HL-60/S4 treated with phorbol 12-myristate 13-acetate at 8.2 ng/mL for 4 days and 3 days (cell line): Measurements from ENCODE around the gene GPR4.
"Not testable (repeated sequence)": the region's sequence is repeated elsewhere in the genome, so short reads cannot be mapped to it uniquely, and the experiment has no call there.

ENCODE experiments used
- in situ Hi-C: fragments of 300-500 bp; cut with MboI; formaldehyde crosslinking; loops from 2 replicates; pipeline ENCODE4 v1.15.0; 2022; ENCODE audit warnings: low sequenced_read_pairs

GPR4 gene

DNA sequence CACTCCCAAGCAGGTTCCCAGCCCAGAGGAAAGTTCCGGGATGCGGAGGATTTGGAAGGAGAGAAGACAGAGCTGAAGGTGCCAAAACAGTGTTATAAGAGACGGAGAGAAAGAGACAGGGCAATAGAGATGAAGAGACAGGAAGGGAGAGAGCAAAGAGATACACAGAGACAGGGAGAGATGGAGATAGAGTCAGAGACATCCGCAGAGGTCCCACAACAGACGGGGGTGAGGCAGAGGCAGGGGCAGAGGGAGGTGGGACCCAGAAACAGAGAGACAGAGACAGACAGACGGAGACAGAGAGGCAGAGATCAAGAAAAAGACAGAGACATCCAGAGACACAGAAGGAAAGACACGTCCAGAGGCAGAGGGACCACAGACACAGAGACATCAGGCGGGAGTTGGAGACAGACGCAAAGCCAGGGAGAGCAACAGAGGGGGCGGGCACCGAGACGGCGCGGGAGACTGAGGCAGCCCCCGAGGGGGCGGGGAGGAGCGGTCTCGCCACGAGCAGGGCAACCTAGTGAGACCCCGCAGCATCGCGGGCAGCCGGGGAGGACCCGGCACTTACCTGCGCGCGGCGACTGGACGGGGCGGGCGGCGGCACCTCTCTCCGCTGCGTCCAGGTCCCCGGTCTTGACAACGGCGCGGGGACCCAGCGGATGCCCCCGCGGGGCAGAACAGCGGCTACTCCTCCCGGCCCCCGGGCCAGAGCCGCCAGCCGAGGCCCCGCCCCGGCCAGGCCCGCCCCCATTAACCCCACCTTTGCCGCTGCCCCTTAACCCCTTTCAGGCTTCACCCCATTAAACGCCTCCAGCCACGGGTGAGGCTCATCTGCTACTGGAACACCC is at the start of gene GPR4:
Gene GPR4, minus strand, starts transcription at position 689 of the 851 bp plus-strand sequence. CDS start 10,346 bp downstream, outside the sequence.
- in situ Hi-C loops, result no loop called here

DNA sequence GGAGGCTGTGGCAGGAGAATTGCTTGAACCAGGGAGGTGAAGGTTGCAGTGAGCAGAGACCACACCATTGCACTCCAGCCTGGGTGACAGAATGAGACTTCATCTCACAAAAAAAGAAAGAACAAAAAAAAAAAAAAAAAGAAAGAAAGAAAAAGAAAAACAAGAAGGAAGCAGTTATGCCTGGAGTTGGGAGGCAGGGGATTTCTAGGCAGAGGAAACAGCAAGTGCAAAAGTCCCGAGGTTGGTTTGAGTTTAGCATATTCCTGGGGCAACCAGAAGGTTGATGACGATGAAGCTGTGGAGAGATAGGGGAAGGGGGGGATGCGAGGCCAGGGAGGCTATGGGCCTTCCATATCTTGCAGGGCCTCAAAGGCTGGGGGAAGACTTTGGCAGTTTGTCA is 48.7 kb upstream of the GPR4 start:
- in situ Hi-C loops, result no loop called here

DNA sequence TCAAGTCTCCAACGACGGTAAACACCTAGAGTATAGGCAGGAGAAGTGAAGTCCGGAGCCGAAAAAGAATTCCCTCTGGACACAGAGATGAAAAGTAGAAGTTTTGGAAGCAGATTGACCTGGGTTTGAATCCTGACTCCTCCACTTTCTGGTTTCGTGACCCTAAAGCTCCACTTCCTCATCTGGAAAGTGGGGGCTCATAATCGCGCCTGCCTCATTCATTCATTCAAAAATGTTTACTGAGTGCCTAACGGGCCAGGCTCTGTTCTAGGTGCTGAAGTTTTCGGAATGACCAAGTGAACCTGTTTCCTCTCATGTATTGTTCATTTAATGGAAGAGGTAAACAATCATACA is 44.3 kb upstream of the GPR4 start:
- in situ Hi-C loops, result no loop called here

DNA sequence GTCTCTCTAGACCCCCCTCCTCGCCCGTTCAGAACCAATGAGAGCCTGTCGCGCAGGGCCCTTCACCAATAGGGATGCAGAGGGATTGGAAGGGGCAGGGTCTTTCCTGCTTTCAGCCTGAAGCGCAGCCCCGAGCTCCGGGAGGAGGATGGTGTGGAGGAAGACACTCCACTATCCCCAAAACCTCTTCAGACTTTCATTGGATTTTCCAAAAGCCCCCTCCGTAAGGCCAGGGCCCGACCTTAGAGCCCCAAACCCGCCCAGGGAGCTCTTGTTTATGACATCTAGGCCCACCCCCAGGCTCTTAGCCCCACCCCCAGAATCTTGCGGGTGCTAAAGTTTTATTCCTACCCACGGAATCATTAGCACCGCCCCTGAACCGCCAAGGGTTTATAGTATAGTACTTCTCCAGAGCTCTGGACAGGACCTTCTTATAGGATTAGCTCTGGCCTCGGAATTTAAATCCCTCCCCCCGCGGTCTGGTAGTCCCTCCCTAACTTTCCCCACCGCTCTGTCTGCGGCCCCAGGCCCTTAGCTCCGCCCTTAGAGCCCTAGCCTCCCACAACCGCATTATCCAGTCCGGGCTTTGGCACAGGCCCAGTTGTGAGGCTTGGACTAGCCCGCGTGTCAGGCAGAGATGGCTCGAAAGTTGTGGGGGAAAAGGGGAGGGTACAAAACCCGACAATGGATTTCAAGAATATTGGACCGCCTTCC is 43.8 kb upstream of the GPR4 start:
- in situ Hi-C loops, result no loop called here

DNA sequence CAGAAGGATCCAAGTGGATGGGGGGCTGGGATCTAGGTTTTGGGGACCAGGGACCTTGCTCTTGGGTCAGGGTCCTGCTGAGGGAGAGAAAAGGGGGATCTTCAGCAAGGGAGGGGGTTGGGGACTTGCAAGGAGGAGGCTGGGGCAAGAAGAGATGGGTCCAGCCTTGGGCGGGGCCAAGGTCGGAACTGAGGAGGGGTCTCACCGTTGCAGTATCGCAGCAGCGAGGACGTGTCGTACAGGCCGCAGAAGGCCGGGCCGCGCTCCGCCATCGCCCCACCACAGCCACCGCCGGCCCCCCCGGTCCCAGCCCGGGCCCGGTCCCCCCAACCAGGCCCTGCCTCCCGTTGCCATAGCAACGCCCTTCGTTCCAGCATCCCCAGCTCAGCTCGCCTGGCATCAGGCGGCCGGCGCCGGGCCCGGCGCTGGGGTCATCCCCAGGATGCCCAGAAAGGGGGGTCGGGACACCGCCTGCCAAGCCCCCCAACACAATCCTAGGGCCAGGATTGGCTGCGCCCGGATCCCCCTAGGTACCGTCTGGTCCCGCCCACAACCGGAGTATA is 43.1 kb upstream of the GPR4 start:
- in situ Hi-C loops, result no loop called here

DNA sequence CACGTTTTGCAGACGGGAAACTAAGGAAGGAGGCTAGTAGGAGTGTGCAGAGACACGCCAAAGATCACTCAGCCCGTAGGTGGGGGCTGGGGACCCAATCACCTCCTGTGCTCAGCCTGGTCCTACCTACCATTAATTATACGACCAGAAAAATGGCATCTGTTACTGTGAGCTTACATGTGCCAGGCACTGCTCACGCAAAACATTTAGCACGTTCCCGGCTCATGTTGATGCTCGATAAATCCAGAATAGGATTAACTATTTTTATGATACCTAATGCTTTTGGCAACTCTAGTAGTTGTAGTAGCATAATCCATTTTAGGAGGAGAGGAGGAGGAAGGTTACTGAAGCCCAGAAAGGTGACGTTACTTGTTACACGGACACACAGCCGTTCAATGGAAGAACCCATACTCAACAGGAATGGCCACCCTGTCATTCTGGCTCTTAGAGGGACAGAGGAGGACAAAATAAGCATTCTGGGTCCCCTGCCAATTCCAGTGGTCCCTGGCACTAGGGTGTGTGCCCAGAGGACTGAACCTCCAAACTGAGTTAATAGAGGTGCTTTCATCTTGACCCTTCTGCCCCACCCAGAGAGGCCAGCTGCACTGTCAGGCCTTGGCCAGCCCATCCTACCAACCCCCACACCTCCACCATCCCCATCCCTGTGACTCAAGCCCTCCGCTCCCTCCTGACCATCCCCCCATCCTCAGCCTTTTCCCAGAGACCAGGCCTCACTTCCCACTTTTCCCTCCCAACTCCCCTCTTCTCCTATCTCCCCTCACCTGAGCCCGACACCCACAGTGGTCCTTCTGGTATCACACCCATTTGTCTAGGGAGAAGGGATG is 42.1 kb upstream of the GPR4 start:
- in situ Hi-C loops, result no loop called here

DNA sequence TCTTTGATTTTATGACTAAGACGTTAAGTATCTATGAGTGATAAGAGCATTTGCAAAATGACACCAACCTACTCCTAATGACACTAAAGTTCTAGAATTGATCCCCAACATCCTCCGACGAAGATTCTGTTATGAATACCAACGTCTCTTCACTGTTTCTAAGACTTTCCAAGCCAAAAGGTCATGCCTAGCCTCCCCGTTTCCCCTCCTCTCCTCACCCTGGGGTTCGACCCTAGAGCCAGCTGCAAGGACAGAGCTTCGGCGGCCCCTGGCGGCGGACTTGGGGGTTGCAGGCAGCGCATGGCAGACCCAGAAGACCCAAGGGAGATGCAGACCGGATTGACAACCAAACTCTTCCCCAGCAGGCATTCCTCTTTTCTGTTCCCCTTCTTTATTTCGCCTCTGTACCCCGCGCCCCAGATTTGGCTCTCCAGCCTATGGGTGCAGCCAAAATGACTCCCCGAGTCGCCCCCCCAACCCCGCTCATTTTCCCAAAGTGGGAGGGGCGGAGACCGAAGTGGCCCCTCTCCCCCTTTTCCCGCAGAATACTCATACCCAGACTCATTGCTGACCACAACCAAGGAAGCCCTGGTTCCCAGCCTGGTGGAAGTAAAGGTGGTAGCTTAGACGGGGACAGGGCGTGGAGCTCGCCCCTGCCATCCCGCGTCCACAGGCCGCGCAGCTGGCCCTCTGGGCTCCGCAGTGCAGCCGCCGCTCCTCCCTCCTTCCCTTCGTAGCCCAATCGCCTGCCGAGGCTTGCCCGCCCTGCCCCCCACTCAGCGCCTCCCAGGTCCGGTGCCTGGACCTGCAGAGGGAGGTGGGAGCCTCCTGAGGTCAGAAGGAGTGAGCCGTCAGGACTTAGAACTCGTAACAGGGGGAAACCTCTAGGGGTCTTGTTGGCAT is 41.3 kb upstream of the GPR4 start:
- in situ Hi-C loops, result no loop called here

DNA sequence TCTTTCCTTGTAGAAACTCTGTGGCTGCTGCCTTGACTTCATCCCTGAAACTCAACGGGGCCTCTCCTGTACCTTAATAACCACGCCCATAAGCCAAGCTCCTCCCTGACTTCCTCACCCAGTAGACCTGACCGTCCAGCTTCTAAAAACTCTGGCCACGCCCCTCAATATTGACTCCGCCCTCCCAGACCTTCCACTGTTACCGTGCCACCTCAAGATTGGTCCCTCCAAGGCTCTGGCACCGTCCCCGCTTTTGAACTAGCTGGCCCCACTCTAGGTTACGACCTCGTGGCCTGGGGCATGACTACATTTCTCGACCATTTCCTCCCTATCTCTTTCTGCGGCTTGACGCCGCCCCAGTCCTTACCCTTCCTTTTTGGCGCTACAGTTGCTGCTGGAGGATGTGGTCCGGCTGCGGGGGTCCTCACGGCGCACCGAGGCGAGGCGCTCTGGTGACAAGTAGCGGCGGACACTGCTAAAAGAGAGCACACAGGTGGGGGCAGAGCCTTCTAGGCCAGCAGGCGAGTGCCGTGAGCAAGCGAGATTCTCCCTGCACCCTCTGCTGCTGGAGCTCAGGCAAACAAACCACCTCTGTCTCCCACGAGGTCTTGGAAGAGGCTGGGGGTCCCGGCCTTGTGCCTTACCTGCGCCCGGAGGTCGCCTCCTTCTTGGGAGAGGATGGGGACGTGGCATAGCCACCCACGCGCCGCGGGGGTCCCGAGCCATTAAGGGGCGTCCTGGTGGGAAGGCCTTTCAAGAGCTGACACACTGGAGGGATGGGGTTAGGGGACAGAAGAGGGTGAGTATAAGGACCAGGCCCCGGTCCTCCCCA is 39.5 kb upstream of the GPR4 start:
- in situ Hi-C loops, result no loop called here

DNA sequence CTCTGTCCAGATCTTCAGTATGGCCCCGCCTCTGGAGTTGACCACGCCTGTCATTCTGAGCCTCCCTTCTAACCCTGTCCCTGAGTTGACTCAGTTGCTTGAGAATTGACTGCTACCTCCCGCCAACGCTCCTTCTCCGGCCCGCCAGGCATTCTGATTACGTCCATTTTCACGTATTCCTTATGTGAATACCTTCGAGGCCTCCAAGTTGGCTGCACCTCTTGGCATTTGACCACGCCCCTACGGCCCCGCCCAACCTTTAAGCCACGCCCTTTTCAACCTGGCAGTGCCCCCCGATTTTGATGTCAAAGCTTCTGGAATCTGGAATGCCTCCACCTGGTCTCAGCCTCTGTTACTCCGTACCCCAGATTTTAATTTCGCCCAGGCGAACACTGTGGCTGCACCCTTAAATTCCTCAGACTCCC is 38.8 kb upstream of the GPR4 start:
- in situ Hi-C loops, result no loop called here

DNA sequence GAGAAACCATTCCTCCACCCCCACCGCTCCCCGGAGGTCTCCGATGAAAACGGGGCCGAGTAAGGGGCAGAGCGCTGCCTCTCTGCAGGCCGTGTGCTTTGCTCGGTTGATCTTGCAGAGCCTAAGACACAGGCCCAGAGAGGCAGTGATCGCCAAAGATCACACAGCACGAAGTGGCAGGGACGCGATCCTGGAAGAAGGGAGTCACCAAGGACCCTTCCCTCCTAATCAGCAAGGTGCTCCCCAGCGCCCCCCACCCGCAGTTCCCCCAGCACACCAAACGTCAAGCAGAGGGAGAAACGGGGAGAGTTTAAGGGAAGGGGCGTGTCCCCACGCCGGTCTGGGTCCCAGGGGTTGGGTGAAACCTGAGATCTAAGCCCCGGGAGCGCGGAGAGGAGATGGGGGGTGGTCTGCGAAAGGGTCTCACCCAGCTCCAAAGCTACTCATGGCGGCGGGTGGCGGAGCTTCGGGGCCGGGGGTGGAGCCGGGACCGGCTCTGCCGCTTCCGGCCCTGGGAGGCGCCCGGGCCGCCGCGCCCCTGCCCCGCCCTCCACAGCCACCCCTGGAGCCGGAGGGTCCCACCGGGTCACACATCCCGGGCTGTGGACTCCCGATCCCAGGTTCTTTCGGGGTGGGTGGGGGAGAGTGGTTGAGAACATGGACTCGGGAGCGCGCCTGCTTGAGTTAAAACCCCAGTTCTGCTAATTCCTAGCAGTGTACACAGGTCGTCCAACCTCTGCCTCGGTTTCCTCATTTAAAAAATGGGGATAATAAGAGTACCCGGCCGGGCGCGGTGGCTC is 37.1 kb upstream of the GPR4 start, which contains the start of gene EML2:
Gene EML2, minus strand, starts transcription at position 468 of the 800 bp plus-strand sequence. Its CDS starts 21 bp downstream, at position 447.
- in situ Hi-C loops, result no loop called here

DNA sequence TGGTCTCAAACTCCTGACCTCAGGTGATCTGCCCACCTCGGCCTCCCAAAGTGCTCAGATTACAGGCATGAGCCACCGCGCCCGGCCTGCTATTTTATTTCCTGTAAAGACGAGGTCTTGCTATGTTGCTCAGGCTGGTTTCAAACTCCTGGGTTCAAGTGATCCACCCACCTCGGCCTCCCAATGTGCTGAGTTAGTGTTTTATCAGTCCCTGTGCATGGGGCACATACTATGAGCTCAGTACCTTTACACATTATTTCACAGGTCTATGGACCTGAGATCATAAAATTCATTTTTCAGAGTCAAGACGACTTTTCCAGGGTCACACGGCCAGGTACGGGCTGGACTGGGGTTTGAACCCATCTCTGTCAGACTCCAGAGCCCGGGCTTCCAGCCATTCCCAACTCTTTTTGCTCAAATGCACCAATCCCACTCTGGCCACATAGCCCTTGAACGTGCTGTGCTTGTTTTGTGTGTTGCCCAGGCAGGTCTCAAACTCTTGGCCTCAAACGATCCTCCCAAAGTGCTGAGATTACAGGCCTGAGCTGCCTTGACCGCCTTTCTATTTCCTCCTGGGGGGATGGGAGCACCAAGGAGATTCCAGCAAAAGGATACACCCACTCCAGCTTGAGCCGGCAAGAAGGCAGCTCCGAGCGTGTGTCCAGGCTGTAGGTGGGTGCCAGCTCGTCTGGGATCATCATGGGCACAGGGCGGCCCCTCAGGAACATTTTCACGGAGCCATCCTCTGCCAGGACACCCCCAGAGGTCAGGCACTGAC is 36.1 kb upstream of the GPR4 start:
- in situ Hi-C loops, result no loop called here

DNA sequence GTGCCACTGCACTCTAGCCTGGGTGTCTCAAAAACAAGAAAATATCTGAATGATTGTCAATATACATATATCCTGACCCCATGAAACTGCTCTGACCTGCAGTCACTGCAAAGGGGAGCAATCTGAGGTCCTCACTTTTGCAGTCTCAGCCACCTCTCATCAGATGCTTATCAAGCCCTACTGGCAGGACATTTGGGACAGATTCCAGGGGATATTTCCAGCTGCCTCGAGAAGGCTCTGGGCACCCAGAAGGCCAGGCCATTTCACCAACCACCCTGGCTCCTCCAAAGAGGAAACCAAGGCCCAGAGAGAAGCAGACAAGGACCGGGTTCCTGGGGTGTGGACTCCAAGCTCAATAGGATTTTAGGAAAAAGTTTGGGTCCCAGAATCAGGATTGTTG is 34.9 kb upstream of the GPR4 start:
- in situ Hi-C loops, result no loop called here

DNA sequence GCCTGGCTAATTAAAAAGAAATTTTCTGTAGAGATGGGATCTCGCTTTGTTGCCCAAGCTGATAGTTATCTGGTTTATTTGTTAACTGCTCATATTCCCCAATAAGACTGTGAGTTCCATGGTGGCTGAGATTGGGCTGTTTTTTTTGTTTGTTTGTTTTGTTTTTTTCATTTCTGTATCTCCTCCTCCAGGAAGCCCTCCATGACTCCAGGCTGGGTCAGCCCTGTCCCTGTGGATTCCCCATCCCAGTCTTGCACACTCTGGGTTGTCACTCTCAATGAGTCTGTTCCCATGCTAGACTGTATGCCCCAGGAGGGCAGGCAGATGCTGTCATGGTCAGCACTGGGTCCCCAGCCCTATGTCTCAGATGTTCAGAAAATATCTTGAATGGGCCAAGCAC is 34.3 kb upstream of the GPR4 start:
- in situ Hi-C loops, result no loop called here

DNA sequence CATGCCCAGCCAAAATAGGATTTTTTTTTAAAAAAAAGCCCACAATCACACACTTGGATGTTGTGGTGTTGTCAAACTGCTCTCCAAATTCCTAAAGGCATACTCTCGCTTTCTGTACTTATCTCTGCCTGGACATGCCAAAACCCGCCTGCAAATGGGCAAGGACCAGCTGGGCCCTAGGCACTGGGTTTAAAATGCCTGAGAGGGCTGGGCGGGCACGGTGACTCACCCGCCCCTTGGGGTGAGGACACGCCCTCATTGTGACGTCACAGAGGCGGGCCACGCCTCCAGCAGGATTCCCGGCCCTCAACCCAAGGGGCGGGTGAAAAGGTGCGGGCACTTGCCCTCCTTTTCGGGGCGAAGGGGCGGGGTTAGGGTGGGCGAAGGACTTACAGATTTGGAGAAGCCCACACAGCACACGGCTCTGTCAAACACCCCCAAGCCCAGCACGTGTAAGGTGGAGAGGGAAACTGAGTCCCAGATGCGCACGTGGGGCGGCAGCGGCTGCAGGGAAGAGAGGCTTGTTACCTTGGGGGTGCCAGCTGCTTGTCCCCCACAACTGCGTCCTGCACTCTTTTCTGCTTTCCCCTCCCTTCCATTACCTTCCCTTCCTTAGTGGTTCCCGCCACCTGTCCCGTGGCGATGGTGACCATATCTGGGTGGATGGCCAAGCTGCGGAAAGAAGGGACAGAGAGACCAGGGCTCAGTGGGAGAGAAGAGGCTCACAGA is 30.6 kb upstream of the GPR4 start:
- in situ Hi-C loops, result no loop called here

DNA sequence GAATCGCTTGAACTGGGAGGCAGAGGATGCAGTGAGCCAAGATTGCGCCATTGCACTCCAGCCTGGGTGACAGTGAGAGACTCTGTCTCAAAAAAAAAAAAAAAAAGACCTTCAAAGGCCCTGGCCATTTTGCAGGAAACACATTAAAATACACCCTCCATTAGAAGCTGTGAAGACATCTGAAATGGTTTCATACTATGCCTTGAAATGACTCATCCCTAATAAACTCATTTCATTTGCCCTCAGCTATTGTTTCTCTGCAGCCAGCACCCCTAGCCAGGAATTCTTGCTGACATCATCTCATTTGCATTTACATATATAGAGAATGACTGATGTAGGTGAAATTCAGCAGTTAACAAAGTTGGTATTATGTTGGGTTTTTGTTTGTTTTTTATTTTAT is 28.5 kb upstream of the GPR4 start:
- in situ Hi-C loops, result no loop called here

DNA sequence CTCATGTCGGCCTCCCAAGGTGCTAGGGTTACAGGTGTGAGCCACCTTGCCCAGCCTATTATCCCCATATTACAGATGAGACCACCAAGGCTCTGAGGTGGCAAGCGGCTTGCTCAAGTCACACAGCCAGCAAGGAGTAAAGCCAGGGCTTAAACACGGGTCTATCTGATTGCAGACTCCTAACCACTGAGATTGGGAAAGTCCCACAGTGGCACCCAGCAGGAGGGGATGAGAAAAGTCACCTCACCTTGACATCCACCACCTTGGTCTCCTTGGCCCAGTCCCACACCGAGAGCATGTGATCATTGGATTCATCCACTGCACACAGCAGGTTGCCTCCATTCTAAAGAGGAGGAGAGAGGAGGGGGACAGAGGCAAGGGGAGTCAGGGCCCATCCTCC is 27.7 kb upstream of the GPR4 start:
- in situ Hi-C loops, result no loop called here

DNA sequence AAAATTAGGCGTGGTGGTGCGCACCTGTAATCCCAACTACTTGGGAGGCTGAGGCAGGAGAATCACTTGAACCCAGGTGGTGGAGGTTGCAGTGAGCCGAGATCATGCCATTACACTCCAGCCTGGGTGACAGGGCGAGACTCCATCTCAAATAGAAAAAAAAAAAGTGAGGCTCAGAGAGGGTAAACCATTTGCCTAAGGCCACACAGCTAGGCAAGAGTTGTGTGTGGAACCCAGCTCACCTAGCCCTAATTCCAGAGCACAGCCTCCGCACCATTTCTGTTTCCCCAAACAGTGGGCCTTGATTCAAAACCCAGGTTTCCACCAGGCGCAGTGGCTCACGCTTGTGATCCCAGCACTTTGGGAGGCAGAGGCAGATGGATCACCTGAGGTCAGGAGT is 26.2 kb upstream of the GPR4 start:
- in situ Hi-C loops, result not testable (repeated sequence)
